Measurements from ENCODE around the gene CSKMT. TPM values are rescaled to one million over a fixed set of nuclear protein-coding genes. Genes with fewer than 3 reads are reported as not detected.
A peak's percentile ranks its signal among the peaks of the same experiment; 100 is the strongest.
"Not testable (repeated sequence)": the region's sequence is repeated elsewhere in the genome, so short reads cannot be mapped to it uniquely, and the experiment has no call there.

Gene CSKMT
- total RNA-seq, 1 donor, result 11.2 TPM

- Histone ChIP-seq H3K4me2 (ENCODE audit: insufficient read depth, low read length) (peak overlapping the region; percentile 23), H3K4me3 (ENCODE audit: insufficient read depth, low read length) (no peak overlapping the region), H3K79me2 (ENCODE audit: insufficient read depth, low read length) (peaks cover 62% of the 10 kb centered on the region), H4K20me1 (ENCODE audit: insufficient read depth, low read length) (peaks cover 14% of the 10 kb centered on the region), H3K4me1 (ENCODE audit: insufficient read depth, low read length) (peaks cover 38% of the 10 kb centered on the region), H3K27me3 (ENCODE audit: insufficient read depth, low read length) (no peaks in the 10 kb centered on the region), H3K27ac (ENCODE audit: low read depth, low read length) (no peak overlapping the region), H3K36me3 (ENCODE audit: insufficient read depth, low read length) (peaks cover 38% of the 10 kb centered on the region), H2AFZ (ENCODE audit: low read length) (no peak overlapping the region), H3K9me3 (ENCODE audit: low read depth, low read length) (no peaks in the 10 kb centered on the region)
- peak; percentile 84 for DNase-seq (ENCODE audit: insufficient read length, low spot score, missing footprints)
- no peak for TF ChIP-seq CTCF (IDR thresholded peaks at IDR 0.05; ENCODE audit: extremely low read depth, low read depth, low read length)
Measured at GRCh38 chr11:62669420-62670161, 4.5 kb downstream of the CSKMT start.

- peaks cover 39% of the 10 kb centered on the region for H3K36me3 ChIP-seq (ENCODE audit: insufficient read depth, low read length)
- no peak for TF ChIP-seq CTCF (IDR thresholded peaks at IDR 0.05; ENCODE audit: extremely low read depth, low read depth, low read length)
- peak overlapping the region; percentile 87 for H3K27ac ChIP-seq (ENCODE audit: low read depth, low read length)
- peak overlapping the region; percentile 98 for H2AFZ ChIP-seq (ENCODE audit: low read length)
- peaks cover 10% of the 10 kb centered on the region for H4K20me1 ChIP-seq (ENCODE audit: insufficient read depth, low read length)
- peak overlapping the region; percentile 91 for H3K4me3 ChIP-seq (ENCODE audit: insufficient read depth, low read length)
- H3K4me2 ChIP-seq (ENCODE audit: insufficient read depth, low read length), result peak overlapping the region; percentile 94
- H3K4me1 ChIP-seq (ENCODE audit: insufficient read depth, low read length), result peaks cover 35% of the 10 kb centered on the region
- no peaks in the 10 kb centered on the region for H3K9me3 ChIP-seq (ENCODE audit: low read depth, low read length)
- no peaks in the 10 kb centered on the region for H3K27me3 ChIP-seq (ENCODE audit: insufficient read depth, low read length)
- H3K79me2 ChIP-seq (ENCODE audit: insufficient read depth, low read length), result peaks cover 53% of the 10 kb centered on the region
- DNase-seq (ENCODE audit: insufficient read length, low spot score, missing footprints), result peak; percentile 77
Measured at GRCh38 chr11:62671236-62671607, 6.1 kb downstream of the CSKMT start.

- no peak for TF ChIP-seq CTCF (IDR thresholded peaks at IDR 0.05; ENCODE audit: extremely low read depth, low read depth, low read length)
- Histone ChIP-seq H3K4me3 (ENCODE audit: insufficient read depth, low read length) (peak within 1 kb of the TSS; percentile 91), H3K27me3 (ENCODE audit: insufficient read depth, low read length) (no peaks in the 10 kb centered on the region), H3K79me2 (ENCODE audit: insufficient read depth, low read length) (peaks cover 53% of the 10 kb centered on the region), H3K9me3 (ENCODE audit: low read depth, low read length) (no peaks in the 10 kb centered on the region), H3K4me2 (ENCODE audit: insufficient read depth, low read length) (peak within 1 kb of the TSS; percentile 94), H2AFZ (ENCODE audit: low read length) (peak within 1 kb of the TSS; percentile 98), H3K27ac (ENCODE audit: low read depth, low read length) (peak within 1 kb of the TSS; percentile 87), H4K20me1 (ENCODE audit: insufficient read depth, low read length) (peaks cover 4% of the 10 kb centered on the region), H3K4me1 (ENCODE audit: insufficient read depth, low read length) (peaks cover 29% of the 10 kb centered on the region), H3K36me3 (ENCODE audit: insufficient read depth, low read length) (peaks cover 39% of the 10 kb centered on the region)
- DNase-seq (ENCODE audit: insufficient read length, low spot score, missing footprints), result peak; percentile 96
Measured at GRCh38 chr11:62671608-62672389, 6.7 kb downstream of the CSKMT start, which contains the start of the genes LBHD1 and UQCC3. TSS of gene LBHD1 (minus strand) at chr11:62672267. CDS start at chr11:62670031, 2,236 bp downstream. TSS of gene UQCC3 (plus strand) at chr11:62671673. CDS start at chr11:62671746, 73 bp downstream.

GRCh38 chr11:62673196-62673525 lies 8.0 kb downstream of the CSKMT start:
- H3K36me3 ChIP-seq (ENCODE audit: insufficient read depth, low read length), result peaks cover 43% of the 10 kb centered on the region
- H3K4me3 ChIP-seq (ENCODE audit: insufficient read depth, low read length), result peak overlapping the region; percentile 91
- H3K9me3 ChIP-seq (ENCODE audit: low read depth, low read length), result no peaks in the 10 kb centered on the region
- peaks cover 31% of the 10 kb centered on the region for H3K4me1 ChIP-seq (ENCODE audit: insufficient read depth, low read length)
- peak overlapping the region; percentile 87 for H3K27ac ChIP-seq (ENCODE audit: low read depth, low read length)
- peak overlapping the region; percentile 94 for H3K4me2 ChIP-seq (ENCODE audit: insufficient read depth, low read length)
- peaks cover 56% of the 10 kb centered on the region for H3K79me2 ChIP-seq (ENCODE audit: insufficient read depth, low read length)
- DNase-seq (ENCODE audit: insufficient read length, low spot score, missing footprints), result peak; percentile 63
- no peak for TF ChIP-seq CTCF (IDR thresholded peaks at IDR 0.05; ENCODE audit: extremely low read depth, low read depth, low read length)
- peaks cover 4% of the 10 kb centered on the region for H4K20me1 ChIP-seq (ENCODE audit: insufficient read depth, low read length)
- H2AFZ ChIP-seq (ENCODE audit: low read length), result no peak overlapping the region
- no peaks in the 10 kb centered on the region for H3K27me3 ChIP-seq (ENCODE audit: insufficient read depth, low read length)

- not testable (repeated sequence) for H3K27ac ChIP-seq (ENCODE audit: low read depth, low read length); H3K27me3 ChIP-seq (ENCODE audit: insufficient read depth, low read length); H3K4me2 ChIP-seq (ENCODE audit: insufficient read depth, low read length); DNase-seq (ENCODE audit: insufficient read length, low spot score, missing footprints); H2AFZ ChIP-seq (ENCODE audit: low read length); H3K9me3 ChIP-seq (ENCODE audit: low read depth, low read length); H4K20me1 ChIP-seq (ENCODE audit: insufficient read depth, low read length); H3K4me3 ChIP-seq (ENCODE audit: insufficient read depth, low read length)
- H3K79me2 ChIP-seq (ENCODE audit: insufficient read depth, low read length), result peaks cover 58% of the 10 kb centered on the region
- peaks cover 38% of the 10 kb centered on the region for H3K36me3 ChIP-seq (ENCODE audit: insufficient read depth, low read length)
- peaks cover 33% of the 10 kb centered on the region for H3K4me1 ChIP-seq (ENCODE audit: insufficient read depth, low read length)
Measured at GRCh38 chr11:62675415-62675814, 10.3 kb downstream of the CSKMT start.

Measured in osteoblast (primary cell).